T-helper 17 cell (primary cell): Measurements from ENCODE around the gene DLG2. TPM values are rescaled to one million over a fixed set of nuclear protein-coding genes. Genes with fewer than 3 reads are reported as not detected.
"Not testable (repeated sequence)": the region's sequence is repeated elsewhere in the genome, so short reads cannot be mapped to it uniquely, and the experiment has no call there.

Experiments used
- ATAC-seq: fragments of 150-1000 bp; cut with Tn5 transposase; 2 replicates; pipeline ENCODE4 v1.10.0; 2021; ENCODE audit warnings: mild to moderate bottlenecking, moderate library complexity
- DNase-seq, 3 donors: peaks; one replicate each; pipeline versions ENCODE4 v3.0.0 to v3.0.0-alpha.2; 2020 to 2021
- H3K9me3 ChIP-seq: one replicate; pipeline ENCODE4 v1.7.0; 2013; ENCODE audit warnings: low read length, mild to moderate bottlenecking; ENCODE audit not compliant: control insufficient read depth, poor library complexity, severe bottlenecking
- H3K27ac Mint-ChIP-seq: one replicate; pipeline ENCODE4 v1.8.0; 2022; ENCODE audit warnings: mild to moderate bottlenecking, moderate library complexity, mixed read lengths
- H3K27me3 Mint-ChIP-seq: one replicate; pipeline ENCODE4 v1.8.0; 2022; ENCODE audit warnings: mixed read lengths
- H3K36me3 Mint-ChIP-seq: one replicate; pipeline ENCODE4 v1.8.0; 2022; ENCODE audit warnings: low read depth, mixed read lengths
- H3K4me1 Mint-ChIP-seq: one replicate; pipeline ENCODE4 v1.8.0; 2022; ENCODE audit warnings: mild to moderate bottlenecking, mixed read lengths
- H3K4me3 Mint-ChIP-seq: one replicate; pipeline ENCODE4 v1.8.0; 2022; ENCODE audit warnings: mild to moderate bottlenecking, moderate library complexity, mixed read lengths
- total RNA-seq, 4 donors: library from RNA in 2 of 4; stranded (reverse) in 2 of 4; gene quantifications; one replicate each; pipeline ENCODE4 v1.2.3 and lab custom pipeline; 2022 to 2026

DLG2 gene
- total RNA-seq, 2 donors from 2014 or later, result 1.0 to 2.2 TPM

GRCh38 chr11:83438438-83438837 is 2188.7 kb downstream of the DLG2 start:
- H3K4me3 Mint-ChIP-seq, result no peak overlapping the region
- no peak overlapping the region for H3K27ac Mint-ChIP-seq
- H3K9me3 ChIP-seq, result no peaks in the 10 kb centered on the region
- peaks cover 6% of the 10 kb centered on the region for H3K27me3 Mint-ChIP-seq
- H3K36me3 Mint-ChIP-seq, result no peaks in the 10 kb centered on the region
- no peak for DNase-seq
- H3K4me1 Mint-ChIP-seq, result no peaks in the 10 kb centered on the region
- ATAC-seq, result no peak

GRCh38 chr11:83437939-83438338 is 2189.2 kb downstream of the DLG2 start:
- Mint-ChIP-seq H3K27ac (no peak overlapping the region), H3K4me3 (no peak overlapping the region), H3K27me3 (peaks cover 6% of the 10 kb centered on the region), H3K4me1 (no peaks in the 10 kb centered on the region), H3K36me3 (no peaks in the 10 kb centered on the region)
- DNase-seq, result no peak
- ATAC-seq, result no peak
- no peaks in the 10 kb centered on the region for H3K9me3 ChIP-seq

GRCh38 chr11:83436855-83437254 is 2190.3 kb downstream of the DLG2 start:
- no peaks in the 10 kb centered on the region for H3K36me3 Mint-ChIP-seq
- H3K4me1 Mint-ChIP-seq, result no peaks in the 10 kb centered on the region
- no peak for ATAC-seq
- DNase-seq, result no peak
- H3K4me3 Mint-ChIP-seq, result no peak overlapping the region
- no peak overlapping the region for H3K27ac Mint-ChIP-seq
- H3K9me3 ChIP-seq, result no peaks in the 10 kb centered on the region
- H3K27me3 Mint-ChIP-seq, result peaks cover 6% of the 10 kb centered on the region

- not testable (repeated sequence) for ATAC-seq, H3K4me3 Mint-ChIP-seq, H3K27me3 Mint-ChIP-seq, H3K9me3 ChIP-seq, H3K4me1 Mint-ChIP-seq, H3K27ac Mint-ChIP-seq, H3K36me3 Mint-ChIP-seq, DNase-seq
These were observed 2192.3 kb downstream of the DLG2 start for GRCh38 chr11:83434812-83435211.

GRCh38 chr11:83427943-83428342 is 2199.2 kb downstream of the DLG2 start:
- no peaks in the 10 kb centered on the region for H3K9me3 ChIP-seq
- no peaks in the 10 kb centered on the region for H3K36me3 Mint-ChIP-seq
- H3K4me3 Mint-ChIP-seq, result no peak overlapping the region
- H3K27ac Mint-ChIP-seq, result no peak overlapping the region
- H3K4me1 Mint-ChIP-seq, result no peaks in the 10 kb centered on the region
- DNase-seq, result no peak
- H3K27me3 Mint-ChIP-seq, result no peaks in the 10 kb centered on the region
- no peak for ATAC-seq

- Mint-ChIP-seq H3K4me3 (no peak overlapping the region), H3K36me3 (no peaks in the 10 kb centered on the region), H3K27ac (no peak overlapping the region), H3K4me1 (no peaks in the 10 kb centered on the region), H3K27me3 (no peaks in the 10 kb centered on the region)
- ATAC-seq, result no peak
- no peaks in the 10 kb centered on the region for H3K9me3 ChIP-seq
- no peak for DNase-seq
These were observed 2199.6 kb downstream of the DLG2 start for GRCh38 chr11:83427501-83427900.

GRCh38 chr11:83425137-83425466 is 2202.0 kb downstream of the DLG2 start:
- no peaks in the 10 kb centered on the region for H3K4me1 Mint-ChIP-seq
- no peaks in the 10 kb centered on the region for H3K9me3 ChIP-seq
- DNase-seq, result no peak
- no peak overlapping the region for H3K4me3 Mint-ChIP-seq
- H3K27ac Mint-ChIP-seq, result no peak overlapping the region
- no peaks in the 10 kb centered on the region for H3K36me3 Mint-ChIP-seq
- no peaks in the 10 kb centered on the region for H3K27me3 Mint-ChIP-seq
- no peak for ATAC-seq

- Mint-ChIP-seq H3K27ac (no peak overlapping the region), H3K27me3 (no peaks in the 10 kb centered on the region)
- no peak for ATAC-seq
These were observed 2202.6 kb downstream of the DLG2 start for GRCh38 chr11:83424376-83425136.

GRCh38 chr11:83422641-83423040 is 2204.5 kb downstream of the DLG2 start:
- ATAC-seq, H3K27me3 Mint-ChIP-seq, H3K4me3 Mint-ChIP-seq, H3K4me1 Mint-ChIP-seq, H3K36me3 Mint-ChIP-seq, H3K9me3 ChIP-seq, H3K27ac Mint-ChIP-seq, DNase-seq: not testable (repeated sequence)

More at GRCh38 chr11:83424376-83425136, 2202.6 kb downstream of the DLG2 start:
- Mint-ChIP-seq H3K36me3 (no peaks in the 10 kb centered on the region), H3K4me1 (no peaks in the 10 kb centered on the region), H3K4me3 (no peak overlapping the region)
- no peak for DNase-seq
- no peaks in the 10 kb centered on the region for H3K9me3 ChIP-seq

- H3K27me3 Mint-ChIP-seq, result no peaks in the 10 kb centered on the region
- H3K4me1 Mint-ChIP-seq, result no peaks in the 10 kb centered on the region
- no peaks in the 10 kb centered on the region for H3K9me3 ChIP-seq
- DNase-seq, result no peak
- H3K27ac Mint-ChIP-seq, result no peak overlapping the region
- ATAC-seq, result no peak
- no peaks in the 10 kb centered on the region for H3K36me3 Mint-ChIP-seq
- H3K4me3 Mint-ChIP-seq, result no peak overlapping the region
These were observed 2216.3 kb downstream of the DLG2 start for GRCh38 chr11:83410605-83411565.

GRCh38 chr11:83409891-83410290 is 2217.3 kb downstream of the DLG2 start:
- H3K9me3 ChIP-seq, result no peaks in the 10 kb centered on the region
- DNase-seq (no peak), ATAC-seq (no peak)
- no peak overlapping the region for H3K4me3 Mint-ChIP-seq
- H3K4me1 Mint-ChIP-seq, result no peaks in the 10 kb centered on the region
- H3K36me3 Mint-ChIP-seq, result no peaks in the 10 kb centered on the region
- H3K27ac Mint-ChIP-seq, result no peak overlapping the region
- peaks cover 4% of the 10 kb centered on the region for H3K27me3 Mint-ChIP-seq

- no peaks in the 10 kb centered on the region for H3K36me3 Mint-ChIP-seq
- H3K27ac Mint-ChIP-seq, result no peak overlapping the region
- no peak overlapping the region for H3K4me3 Mint-ChIP-seq
- no peak for ATAC-seq
- no peak for DNase-seq
- H3K9me3 ChIP-seq, result no peaks in the 10 kb centered on the region
- H3K4me1 Mint-ChIP-seq, result no peaks in the 10 kb centered on the region
- H3K27me3 Mint-ChIP-seq, result peaks cover 4% of the 10 kb centered on the region
These were observed 2217.7 kb downstream of the DLG2 start for GRCh38 chr11:83409476-83409875.

GRCh38 chr11:83408946-83409345 is 2218.2 kb downstream of the DLG2 start:
- Mint-ChIP-seq H3K4me1 (no peaks in the 10 kb centered on the region), H3K36me3 (no peaks in the 10 kb centered on the region), H3K27me3 (peaks cover 8% of the 10 kb centered on the region), H3K27ac (no peak overlapping the region), H3K4me3 (no peak overlapping the region)
- DNase-seq, result no peak
- no peaks in the 10 kb centered on the region for H3K9me3 ChIP-seq
- no peak for ATAC-seq
